IPS DF 4.7 (cell line): ENCODE measurements around the gene MATN4.

Source experiments
- DNase-seq: peaks from one replicate; pipeline ENCODE4 v3.0.0-alpha.2; 2013; ENCODE audit warnings: low spot score; ENCODE audit errors: extremely low read depth

The MATN4 gene

GRCh38 chr20:45340951-45341350, 32.9 kb upstream of the MATN4 start:
- no peak for DNase-seq

- no peak for DNase-seq
These were observed 32.2 kb upstream of the MATN4 start for GRCh38 chr20:45340236-45340847.

GRCh38 chr20:45339799-45340198, 31.7 kb upstream of the MATN4 start:
- DNase-seq: no peak

DNA sequence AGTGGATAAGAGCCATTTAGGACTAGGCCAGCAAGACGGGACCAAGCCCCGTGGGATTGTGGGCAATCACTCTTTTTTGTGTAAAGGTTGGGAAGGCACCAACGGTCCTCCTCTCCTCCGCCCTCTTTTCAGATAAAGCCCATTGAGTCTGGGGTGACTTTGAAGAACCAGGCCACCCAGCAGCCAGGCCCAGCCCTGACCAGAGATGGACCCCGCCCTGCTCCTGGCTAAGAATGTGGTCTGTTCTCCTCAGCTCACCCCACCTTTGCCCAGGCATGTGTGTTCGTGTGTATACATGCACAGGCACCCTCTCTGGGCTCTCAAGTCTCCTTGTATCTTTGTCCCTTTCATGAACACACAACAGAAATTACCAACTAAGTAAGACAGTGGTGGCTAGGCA, 31.0 kb upstream of the MATN4 start:
- no peak for DNase-seq

DNA sequence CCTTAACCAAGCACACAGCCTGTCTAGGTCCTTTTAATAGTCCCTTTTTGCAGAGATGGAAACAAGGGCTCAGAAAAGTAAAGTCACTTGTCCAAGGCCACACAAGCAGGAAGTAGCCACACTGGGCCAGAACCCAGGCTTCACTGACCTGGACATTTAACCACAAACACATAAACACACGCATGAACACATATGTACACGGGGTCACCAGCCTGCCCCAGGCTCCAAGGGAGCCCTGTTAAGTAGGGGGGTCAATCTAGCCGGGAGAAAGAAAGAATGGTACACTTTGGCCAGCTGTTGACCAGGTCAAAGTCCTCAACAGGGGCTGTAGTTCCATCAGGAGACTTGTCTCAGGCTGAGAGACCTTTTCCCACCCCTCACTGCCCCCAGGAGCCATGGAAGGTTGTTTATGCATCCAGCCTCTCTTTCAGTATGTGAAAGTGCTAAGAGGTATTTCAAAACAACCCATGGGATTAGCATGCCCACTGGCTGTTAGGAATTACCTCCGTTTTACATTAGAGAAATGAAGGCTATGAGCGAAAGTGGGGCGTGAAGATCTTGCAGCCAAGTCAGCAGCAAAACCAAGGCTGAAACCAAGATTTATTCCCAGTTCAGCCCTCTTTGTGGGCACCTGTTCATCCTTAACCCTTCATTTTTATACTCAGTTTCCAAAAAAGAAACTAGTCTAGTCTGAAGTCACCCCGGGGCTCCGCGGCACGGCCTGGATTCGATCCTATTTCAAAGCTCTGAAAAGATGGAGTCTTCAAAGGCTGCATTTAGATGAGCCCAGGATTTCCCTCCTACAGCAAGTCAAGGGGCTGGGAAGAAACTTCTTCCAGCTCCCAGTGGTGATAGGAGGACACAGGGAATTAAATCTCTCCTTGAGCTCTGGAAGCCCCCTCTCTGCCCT, 30.3 kb upstream of the MATN4 start:
- DNase-seq: no peak

GRCh38 chr20:45337367-45338120, 29.4 kb upstream of the MATN4 start:
- no peak for DNase-seq

DNA sequence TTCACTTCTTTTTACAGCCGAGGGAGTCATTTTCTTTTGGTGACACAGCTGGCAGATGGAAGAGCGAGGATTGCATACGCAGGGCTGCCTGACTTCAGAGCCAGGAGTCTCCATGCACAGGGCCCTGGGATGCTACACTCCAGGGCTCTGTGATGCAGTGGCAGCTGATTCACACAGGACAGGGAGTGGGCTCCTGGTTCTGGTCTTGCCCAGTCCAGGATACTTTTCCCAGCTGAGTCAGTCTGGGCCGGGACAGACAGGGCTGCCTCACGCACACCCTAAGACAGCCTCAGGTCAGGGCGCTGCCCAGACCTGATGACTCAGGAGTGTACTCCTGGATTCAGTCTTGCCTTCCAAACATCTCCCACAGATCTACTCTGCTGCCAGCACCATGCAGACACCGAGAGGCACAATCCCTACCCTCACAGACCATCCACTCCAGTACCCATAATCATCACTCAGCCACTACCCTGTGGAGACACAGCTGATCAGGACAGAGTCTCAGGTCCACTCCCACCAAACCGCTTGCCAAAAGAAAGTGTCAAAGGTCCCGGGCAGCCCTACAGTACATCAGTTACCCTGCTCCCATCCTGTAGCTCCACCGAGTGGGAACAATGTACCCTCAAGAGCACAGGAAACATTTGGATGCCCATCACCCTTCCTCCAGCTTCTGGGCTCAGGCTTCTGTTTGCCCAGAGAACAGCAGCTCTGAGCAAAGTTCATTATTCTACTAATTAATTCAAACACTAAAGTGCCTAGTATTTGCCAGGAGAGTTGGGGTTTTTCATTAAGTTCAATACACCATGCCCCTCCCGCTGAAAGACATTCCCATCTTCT, 28.6 kb upstream of the MATN4 start:
- DNase-seq: no peak

DNA sequence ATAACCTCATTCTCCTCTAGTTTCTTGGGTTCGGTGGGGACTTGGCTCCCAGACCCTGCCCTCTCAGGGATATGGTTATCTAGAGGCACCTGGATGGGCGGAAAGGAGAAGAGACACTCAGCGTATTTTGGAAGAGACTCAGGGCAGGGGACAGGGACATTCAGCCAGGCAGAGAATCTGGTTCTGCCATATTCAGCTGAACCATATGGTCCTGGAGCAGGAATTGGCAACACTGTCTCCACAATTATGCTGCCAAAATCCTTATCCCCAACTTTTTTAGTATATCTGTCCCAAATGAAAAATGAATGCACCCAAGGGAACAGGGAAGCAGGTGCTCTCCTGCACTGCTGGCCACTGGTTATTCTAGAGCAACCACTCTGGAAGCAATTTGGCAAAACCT, 22.4 kb upstream of the MATN4 start:
- no peak for DNase-seq

DNA sequence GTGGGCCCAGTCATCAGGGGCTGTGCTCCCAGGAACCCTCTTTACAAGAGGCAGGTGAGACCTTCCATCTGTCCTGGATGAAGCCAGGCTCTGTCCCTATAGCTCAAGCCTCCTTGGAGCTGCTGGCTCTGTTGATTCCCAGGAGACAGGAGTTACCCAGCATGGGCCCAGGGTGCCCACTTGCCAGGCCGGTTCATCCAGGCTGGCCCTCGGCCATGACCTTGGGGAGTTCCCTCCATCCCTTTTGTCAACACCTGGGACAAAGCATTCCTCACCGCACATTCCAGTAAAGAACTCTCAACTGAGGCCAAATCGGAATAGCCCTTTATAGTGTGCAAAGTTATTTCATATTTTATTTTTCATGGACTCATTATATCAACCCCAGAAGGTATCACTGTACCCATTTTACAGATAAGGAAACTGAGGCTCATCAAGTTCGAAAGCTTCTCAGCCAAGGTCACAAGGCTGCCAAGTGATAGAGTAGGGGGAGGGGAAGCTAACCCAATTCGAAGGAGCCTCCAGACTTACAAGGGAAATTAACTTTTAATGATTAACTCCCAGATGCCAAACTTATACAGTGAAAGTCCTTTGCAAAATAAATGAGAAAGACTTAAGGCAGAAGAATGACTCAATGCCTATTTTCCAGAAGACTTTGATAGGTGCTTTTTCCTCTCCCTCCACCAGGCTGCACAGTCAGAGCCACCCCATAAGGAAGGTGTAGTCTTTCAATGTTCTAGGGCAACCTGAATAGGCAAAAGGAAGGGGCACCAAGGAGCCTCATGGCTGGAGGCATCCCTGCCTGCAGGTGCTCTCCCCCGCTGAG, 21.6 kb upstream of the MATN4 start:
- DNase-seq: no peak

DNA sequence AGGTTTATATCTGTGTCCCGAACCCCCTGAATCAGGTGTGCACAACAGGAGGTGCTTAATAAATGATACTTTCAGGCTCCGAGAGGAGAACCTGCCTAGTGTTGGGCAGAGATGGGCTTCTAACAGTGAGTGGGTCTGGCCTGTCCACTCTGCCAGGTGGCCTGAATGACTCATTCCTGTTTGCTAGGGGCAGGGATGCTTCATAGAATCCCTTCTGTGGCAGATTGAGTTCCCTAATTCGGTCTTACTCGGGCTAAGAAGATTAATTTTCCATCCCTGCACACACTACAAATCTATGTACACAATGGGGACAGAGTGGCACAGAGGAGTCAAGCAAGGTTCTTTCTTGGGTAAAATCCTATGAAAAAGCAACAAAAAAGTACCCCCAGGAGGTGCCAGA, 20.4 kb upstream of the MATN4 start:
- no peak for DNase-seq

GRCh38 chr20:45325371-45325770, 17.3 kb upstream of the MATN4 start:
- DNase-seq: no peak

DNA sequence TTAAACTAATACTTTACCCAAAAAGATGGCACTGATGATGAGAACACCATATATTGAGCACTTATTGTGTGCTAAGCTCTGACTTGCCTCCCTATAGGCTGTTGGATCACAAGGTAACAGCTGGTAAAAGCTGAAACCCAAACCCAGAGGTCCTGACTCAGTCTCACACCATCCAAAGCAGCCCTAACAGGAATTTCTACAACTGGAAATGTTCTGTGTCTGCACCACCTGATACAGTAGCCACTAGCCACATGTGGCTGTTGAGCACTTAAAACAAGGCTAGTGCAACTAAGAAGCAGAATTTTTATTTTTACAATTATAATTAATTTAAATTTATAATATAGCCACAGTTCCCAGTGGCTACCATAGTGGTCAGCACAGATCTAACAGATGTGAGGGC, 15.6 kb upstream of the MATN4 start:
- DNase-seq: no peak

- DNase-seq: no peak
These were observed 14.9 kb upstream of the MATN4 start for GRCh38 chr20:45322952-45323383.

GRCh38 chr20:45320948-45321595, 13.0 kb upstream of the MATN4 start:
- no peak for DNase-seq

- no peak for DNase-seq
These were observed 10.8 kb upstream of the MATN4 start for GRCh38 chr20:45318948-45319347.

GRCh38 chr20:45318386-45318939, 10.4 kb upstream of the MATN4 start:
- no peak for DNase-seq

DNA sequence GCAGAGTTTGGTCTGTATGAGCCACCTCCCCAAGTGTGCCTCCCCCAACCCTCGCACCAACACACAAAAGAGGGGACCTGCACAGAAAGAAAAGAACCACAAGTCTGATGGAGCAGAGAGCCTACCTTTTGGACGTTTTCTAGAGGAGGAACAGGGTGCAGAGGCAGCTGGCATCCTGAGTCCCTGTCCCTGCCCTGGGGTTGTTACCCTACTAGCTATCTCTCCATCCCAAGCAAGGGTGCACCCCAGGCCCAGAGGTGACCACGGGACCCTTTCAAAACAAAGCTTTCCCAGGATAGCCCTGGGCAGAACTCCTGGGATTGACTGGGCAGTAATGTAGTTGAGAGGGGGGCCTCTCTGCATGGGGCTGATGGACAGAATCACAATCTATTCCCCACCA, 9.7 kb upstream of the MATN4 start:
- DNase-seq: no peak

GRCh38 chr20:45316150-45317080, 8.3 kb upstream of the MATN4 start:
- DNase-seq: no peak
